ENCODE results near the gene ATXN7.

The ATXN7 gene

GRCh38 chr3:63936925-63937324 is 73.3 kb downstream of the ATXN7 start:
- DNase-seq (ENCODE audit: low read depth): no peak

DNA sequence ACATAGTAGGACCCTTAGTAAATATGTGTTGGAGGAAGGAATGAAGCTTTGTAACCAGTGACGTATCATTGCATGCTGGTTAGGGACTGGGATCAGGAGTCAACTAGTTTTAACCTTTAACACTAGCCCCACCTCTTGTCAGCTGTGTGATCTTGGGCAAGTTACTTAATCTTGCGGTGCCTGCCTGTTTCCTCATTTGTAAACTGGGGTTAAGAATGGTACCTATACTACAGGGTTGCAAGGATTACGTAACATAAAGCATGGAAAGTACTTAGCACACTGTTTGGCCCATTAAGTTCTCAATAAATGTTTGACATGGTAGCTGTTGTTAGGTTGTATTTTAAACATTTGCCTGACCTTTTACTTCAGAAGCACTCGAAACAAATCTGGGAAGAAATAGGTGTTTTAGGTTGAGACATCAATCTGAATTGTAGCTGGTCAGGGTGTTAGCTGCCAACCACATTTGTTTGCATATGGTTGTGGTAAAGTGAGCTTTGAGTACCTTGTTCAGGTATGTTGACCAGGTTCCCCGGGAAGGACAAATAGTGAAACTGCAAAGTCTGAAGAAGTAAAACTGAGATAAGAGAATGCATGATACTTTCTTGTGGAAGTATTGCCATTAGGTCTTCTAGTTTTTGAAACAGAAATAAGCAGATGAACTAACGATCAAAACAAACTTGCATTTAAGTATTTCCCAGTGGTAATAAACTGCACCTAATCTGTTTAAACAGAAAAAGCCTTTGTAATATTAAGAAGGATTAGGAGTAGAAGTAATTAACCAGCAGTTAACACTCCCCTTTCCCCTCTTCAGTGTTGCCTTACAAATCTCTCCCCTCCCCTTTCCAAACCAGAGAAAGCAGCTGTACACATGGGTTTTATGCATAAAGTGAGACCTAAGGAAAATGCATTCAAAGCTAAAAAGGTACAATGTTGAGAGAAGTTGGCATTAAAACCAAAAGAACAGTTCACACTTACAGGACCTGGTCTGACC is 74.3 kb downstream of the ATXN7 start:
- no peak for DNase-seq (ENCODE audit: low read depth)

DNA sequence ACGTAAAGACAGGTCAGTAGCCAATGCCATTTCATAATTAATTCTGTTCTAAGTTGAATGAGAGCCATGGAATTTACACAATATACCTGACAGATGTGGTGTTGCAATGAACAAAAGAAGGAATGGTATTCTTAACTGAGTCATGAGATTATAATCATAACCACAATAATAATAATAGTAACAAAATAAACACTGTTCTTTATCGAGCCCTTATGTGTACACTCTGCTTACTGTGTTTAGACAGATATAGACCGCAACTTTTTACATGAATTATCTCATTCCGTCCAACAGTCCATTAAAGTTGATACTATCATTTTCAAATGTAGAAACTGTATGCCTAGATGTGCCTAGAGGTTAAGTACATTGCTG is 76.7 kb downstream of the ATXN7 start:
- no peak for DNase-seq (ENCODE audit: low read depth)

DNA sequence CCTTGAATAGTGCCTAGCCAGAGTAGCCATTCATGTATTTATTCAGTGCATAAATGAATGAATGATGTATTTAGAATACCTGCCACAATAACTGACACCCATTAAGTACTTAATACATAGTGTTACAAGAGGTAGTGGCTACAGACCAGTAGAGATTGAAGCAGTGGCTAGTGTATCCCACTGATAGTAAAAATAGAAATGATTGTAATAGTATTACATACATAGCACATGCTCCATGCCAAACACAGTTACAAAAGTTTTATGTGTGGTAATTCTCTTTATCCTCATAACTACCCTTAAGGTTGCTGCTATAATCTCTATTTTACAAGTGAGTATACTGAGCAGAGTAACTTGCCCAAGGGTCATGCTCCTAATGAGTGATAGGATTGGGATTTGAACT is 78.9 kb downstream of the ATXN7 start:
- DNase-seq (ENCODE audit: low read depth): no peak

- no peak for DNase-seq (ENCODE audit: low read depth)
Measured at GRCh38 chr3:63943678-63944077, 80.0 kb downstream of the ATXN7 start.

DNA sequence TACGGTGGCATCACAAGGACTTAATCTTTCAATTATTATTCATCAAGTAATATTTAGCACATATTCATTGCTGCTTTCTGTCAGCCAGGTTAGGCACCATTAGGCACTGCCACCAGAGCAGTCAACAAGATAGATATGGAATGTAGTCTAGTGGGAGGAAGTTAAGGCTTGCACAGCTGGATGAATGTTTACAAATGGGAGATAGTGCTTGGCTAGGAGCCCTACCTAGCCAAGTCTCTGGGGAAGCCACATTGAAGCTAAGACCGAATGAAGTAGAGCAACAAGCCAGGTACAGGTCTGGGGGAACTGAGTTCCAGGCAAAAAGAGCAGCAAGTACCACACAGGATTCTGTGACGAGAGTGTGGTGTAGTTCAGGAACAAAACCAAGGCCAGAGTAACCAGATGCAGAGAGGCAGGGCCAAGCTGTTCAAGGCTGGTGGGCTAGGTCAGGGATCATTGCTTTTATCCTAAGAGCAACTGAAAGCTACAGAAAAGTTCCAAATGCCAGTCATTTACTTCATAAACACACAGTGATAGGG is 82.0 kb downstream of the ATXN7 start:
- DNase-seq (ENCODE audit: low read depth): no peak

- no peak for DNase-seq (ENCODE audit: low read depth)
Measured at GRCh38 chr3:63946753-63947152, 83.1 kb downstream of the ATXN7 start.

- DNase-seq (ENCODE audit: low read depth): no peak
Measured at GRCh38 chr3:63947594-63947993, 83.9 kb downstream of the ATXN7 start.

DNA sequence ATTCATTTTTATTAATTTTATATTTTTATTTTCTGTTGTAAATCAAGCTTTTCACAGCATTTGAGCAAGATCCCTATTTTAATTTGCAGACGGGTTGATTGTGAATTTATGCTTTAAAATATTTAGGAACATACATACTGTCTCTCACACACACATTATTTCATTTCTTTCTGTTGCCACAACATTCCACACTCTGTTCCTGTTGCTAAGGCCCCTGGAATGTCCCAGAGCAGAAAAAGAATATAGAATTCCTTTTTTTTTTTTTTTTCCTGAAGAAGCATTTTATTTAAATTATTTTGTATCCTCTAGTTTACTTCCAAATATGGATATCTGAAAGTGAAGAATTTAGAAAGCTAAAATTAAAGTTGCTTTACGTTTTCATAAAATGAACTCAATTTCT is 85.3 kb downstream of the ATXN7 start:
- DNase-seq (ENCODE audit: low read depth): no peak

- no peak for DNase-seq (ENCODE audit: low read depth)
Measured at GRCh38 chr3:63950698-63951097, 87.0 kb downstream of the ATXN7 start.

DNA sequence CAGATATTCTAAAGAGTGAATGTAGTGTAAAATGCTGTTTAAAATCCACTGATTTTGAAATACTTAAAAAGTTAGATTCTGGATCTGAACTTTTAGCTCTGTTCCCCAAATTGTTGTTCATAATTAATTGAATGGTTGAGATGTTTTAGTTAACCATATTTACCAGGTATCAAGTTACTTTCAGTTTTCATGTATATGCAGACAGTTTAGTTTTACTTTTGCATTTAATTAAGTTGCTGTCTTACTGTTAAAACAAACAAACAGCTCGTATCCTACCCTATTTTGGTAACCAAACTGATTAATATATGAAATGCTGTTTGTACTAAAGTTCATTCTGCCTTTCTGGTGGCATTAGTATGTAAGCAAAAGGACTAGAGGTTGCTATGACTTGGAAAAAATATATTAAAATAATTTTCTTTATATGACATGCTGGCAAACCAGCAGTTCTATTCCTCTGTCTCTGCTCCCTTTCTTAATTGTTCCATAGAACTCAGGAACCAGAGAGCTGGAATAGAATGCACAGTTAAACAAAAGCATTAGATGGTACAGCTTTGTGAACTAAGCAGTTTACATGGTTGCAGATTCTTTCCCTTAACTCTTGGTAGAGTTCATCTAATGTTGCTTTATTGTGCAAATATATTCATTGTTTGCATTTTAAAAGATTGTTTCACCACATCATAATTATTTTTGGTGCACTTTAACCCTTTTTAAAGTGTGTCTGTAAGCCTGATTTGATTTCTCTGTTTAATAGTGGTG is 88.0 kb downstream of the ATXN7 start:
- no peak for DNase-seq (ENCODE audit: low read depth)

- DNase-seq (ENCODE audit: low read depth): no peak
Measured at GRCh38 chr3:63952248-63952594, 88.6 kb downstream of the ATXN7 start.

GRCh38 chr3:63954182-63954581 is 90.5 kb downstream of the ATXN7 start:
- no peak for DNase-seq (ENCODE audit: low read depth)

- DNase-seq (ENCODE audit: low read depth): no peak
Measured at GRCh38 chr3:63955036-63955650, 91.5 kb downstream of the ATXN7 start.

- no peak for DNase-seq (ENCODE audit: low read depth)
Measured at GRCh38 chr3:63955830-63956545, 92.3 kb downstream of the ATXN7 start.

- DNase-seq (ENCODE audit: low read depth): no peak
Measured at GRCh38 chr3:63959146-63959545, 95.5 kb downstream of the ATXN7 start.

GRCh38 chr3:63960048-63960711 is 96.5 kb downstream of the ATXN7 start:
- DNase-seq (ENCODE audit: low read depth): peak; percentile 43

DNA sequence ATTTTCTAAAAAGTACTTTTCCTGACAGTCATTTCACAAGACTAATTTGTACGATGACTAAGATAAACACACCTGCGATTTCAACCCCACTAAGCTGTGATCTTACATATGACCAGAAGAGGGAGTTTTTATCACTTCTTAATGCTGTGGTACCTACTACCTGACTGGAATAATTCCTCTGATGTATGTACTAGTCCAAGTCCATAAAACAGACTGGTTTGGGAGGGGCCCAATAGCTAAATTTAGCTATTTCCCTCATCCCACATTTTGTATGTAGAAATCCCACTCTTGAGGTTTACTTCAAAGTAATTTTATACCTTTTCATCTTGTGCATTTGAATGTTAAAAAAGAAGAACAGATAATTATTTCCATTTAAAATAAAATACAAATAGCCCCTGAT is 98.2 kb downstream of the ATXN7 start:
- no peak for DNase-seq (ENCODE audit: low read depth)

GRCh38 chr3:63963496-63963895 is 99.8 kb downstream of the ATXN7 start:
- no peak for DNase-seq (ENCODE audit: low read depth)

GRCh38 chr3:63964681-63965485 is 101.2 kb downstream of the ATXN7 start:
- DNase-seq (ENCODE audit: low read depth): no peak

- DNase-seq (ENCODE audit: low read depth): no peak
Measured at GRCh38 chr3:63966007-63966406, 102.3 kb downstream of the ATXN7 start.
